Esophagus squamous epithelium (tissue), 4 donors: ENCODE measurements around the gene TMEM132D.

Experiments
- CTCF ChIP-seq, 6 experiments: fragments of 450-650 bp in 4 of 6; fragments of 200-600 bp in 2 of 6; sonication (generic) in 2 of 6; IDR thresholded peaks; one replicate each; pipeline ENCODE4 v1.5.1; 2016 to 2019; ENCODE audit warnings: antibody characterized with exemption in 6 of 6, mild to moderate bottlenecking in 4 of 6, moderate library complexity in 4 of 6
- POLR2A ChIP-seq, 4 donors: fragments of 450-650 bp; IDR thresholded peaks; one replicate each; pipeline ENCODE4 v1.6.1; 2017; ENCODE audit warnings: antibody characterized with exemption in 4 of 4, mild to moderate bottlenecking in 4 of 4, moderate library complexity in 3 of 4

DNA sequence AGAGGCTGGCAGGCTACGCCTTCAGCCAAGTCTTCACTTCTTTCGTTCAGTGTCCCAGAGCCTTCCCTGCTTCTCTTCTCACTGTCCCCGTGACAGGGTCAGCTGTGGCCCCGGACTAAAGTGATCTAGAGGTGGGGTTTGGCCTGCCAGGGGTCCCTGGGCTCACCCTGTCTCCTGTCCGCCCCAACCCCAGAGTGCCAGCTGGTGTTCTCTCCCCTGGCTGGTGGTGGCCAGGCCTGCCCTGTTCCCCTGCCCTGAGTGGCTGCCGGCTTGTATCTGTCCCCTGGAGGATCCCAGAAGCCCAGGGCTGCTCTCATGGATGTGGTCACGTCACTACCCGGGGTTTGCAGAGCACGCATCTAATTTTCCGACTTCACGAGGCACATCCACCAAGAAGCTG is 753.1 kb downstream of the TMEM132D start:
- TF ChIP-seq CTCF (IDR thresholded peaks at IDR 0.05) = no peak
- no peak for TF ChIP-seq POLR2A (IDR thresholded peaks at IDR 0.05)
